Mucosa of stomach (tissue), 1 donor: Measurements from ENCODE around the gene TM9SF2.

Experiments used
- H3K27me3 ChIP-seq: one replicate; pipeline ENCODE4 v1.7.0; 2013; ENCODE audit warnings: mild to moderate bottlenecking, low read length; ENCODE audit not compliant: control insufficient read depth, insufficient read depth
- H3K36me3 ChIP-seq: one replicate; pipeline ENCODE4 v1.7.0; 2013; ENCODE audit warnings: low read length; ENCODE audit not compliant: control insufficient read depth, insufficient read depth
- H3K4me1 ChIP-seq: one replicate; pipeline ENCODE4 v1.7.0; 2013; ENCODE audit warnings: mild to moderate bottlenecking, low read length; ENCODE audit not compliant: control insufficient read depth, insufficient read depth
- H3K4me3 ChIP-seq: one replicate; pipeline ENCODE4 v1.7.0; 2013; ENCODE audit warnings: low read length
- H3K9ac ChIP-seq: one replicate; pipeline ENCODE4 v1.7.0; 2013; ENCODE audit warnings: mild to moderate bottlenecking, low read length, moderate library complexity
- H3K9me3 ChIP-seq: one replicate; pipeline ENCODE4 v1.7.0; 2013; ENCODE audit warnings: mild to moderate bottlenecking, low read length, moderate library complexity; ENCODE audit not compliant: control insufficient read depth
- donor health status: Pancreatic carcinoma.

TM9SF2 gene

DNA sequence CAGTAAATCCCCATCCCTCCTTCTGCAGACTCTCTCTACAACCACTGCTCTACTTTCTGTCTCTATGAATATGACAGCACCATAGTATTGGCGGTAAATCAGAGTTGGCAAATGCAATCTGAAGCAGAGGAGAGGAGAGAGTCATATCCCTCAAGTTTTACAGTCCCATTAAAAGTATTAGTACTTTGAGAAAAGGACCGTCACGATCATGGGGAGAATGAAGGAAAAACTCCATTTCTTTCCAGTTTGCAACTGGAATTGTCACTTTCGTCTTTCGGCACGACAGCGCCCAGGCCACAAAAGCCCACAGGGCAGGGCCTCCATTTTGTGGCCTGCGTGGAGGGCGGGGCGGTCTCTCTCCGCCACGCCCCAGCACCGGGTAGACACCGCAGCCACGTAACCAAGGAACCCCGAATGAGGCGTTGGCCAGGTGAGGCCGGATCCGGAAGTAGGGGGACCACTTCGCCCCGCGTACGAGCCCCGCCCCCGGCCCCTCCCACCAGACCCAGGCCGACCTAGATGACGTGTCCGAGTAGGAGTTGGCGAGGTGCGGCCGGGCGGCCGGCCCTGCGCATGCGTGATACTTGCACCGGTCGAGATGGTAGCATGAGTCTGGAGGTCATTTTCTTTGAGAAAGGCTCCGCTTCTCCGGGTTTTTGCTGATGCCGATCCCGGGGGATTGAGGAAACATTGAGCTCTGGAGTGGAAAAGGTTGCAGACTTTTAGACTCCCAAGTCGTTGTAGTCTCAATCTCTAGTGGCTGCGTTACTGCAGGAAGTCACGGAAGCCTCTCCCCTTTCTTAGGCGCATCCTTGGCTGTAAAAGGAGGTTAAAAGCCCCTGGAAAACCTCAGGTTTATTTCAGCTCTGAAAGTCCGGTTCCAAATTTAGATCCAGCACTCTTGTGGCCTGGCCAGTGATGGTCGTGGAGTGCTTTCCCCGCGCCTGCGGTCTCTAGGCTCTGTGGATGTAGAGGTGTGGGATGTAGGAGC, 2.8 kb upstream of the TM9SF2 start:
- Histone ChIP-seq H3K4me3 (peak overlapping the region; percentile 24), H3K4me1 (peaks cover 16% of the 10 kb centered on the region), H3K27me3 (no peaks in the 10 kb centered on the region), H3K9ac (peak overlapping the region; percentile 71), H3K36me3 (no peaks in the 10 kb centered on the region), H3K9me3 (no peaks in the 10 kb centered on the region)

DNA sequence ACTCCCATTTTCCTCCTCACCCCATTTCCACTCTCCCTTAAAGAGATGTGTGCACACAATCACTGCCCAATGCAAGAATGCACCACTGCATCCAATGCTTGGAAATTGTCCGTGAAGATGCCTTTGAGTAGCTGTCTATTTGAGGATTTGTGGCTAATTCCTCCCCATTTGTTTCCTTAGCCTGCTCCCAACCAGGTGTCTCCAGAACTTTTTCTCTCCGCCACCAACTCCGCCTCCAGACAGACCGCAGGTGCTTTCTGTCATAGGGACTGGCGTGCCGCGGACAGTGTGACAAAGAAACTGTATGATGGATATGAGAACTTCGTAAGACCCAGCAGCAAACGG, 461 bp upstream of the TM9SF2 start:
- Histone ChIP-seq H3K4me3 (peak overlapping the region; percentile 92), H3K4me1 (peaks cover 16% of the 10 kb centered on the region), H3K9ac (peak overlapping the region; percentile 96), H3K36me3 (no peaks in the 10 kb centered on the region), H3K9me3 (no peaks in the 10 kb centered on the region), H3K27me3 (no peaks in the 10 kb centered on the region)

DNA sequence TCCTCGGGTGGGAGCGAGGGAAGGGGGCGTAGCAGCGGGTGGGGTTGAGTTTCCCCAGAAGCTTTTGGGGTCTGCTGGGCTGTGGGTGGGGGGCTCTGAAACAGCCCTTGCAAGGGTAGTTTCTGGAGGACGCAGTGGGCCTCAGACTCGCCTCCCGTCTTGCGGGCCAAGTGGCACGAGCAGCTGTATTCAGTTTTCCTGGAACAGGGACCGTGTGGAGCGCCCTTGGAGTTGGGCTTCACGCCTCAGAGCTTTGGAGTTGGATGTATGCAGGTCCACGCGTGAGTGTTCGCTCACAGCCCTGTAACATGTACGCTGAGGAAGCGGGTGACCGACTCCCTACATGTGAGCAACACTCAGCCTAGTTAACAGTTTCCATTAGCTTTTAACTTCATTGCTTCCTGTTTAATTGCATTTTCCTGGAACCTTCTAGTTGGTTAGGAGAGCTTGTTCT, 603 bp downstream of the TM9SF2 start:
- Histone ChIP-seq H3K36me3 (no peaks in the 10 kb centered on the region), H3K9me3 (no peaks in the 10 kb centered on the region), H3K9ac (peak overlapping the region; percentile 96), H3K4me3 (peak overlapping the region; percentile 92), H3K27me3 (no peaks in the 10 kb centered on the region), H3K4me1 (peaks cover 25% of the 10 kb centered on the region)

DNA sequence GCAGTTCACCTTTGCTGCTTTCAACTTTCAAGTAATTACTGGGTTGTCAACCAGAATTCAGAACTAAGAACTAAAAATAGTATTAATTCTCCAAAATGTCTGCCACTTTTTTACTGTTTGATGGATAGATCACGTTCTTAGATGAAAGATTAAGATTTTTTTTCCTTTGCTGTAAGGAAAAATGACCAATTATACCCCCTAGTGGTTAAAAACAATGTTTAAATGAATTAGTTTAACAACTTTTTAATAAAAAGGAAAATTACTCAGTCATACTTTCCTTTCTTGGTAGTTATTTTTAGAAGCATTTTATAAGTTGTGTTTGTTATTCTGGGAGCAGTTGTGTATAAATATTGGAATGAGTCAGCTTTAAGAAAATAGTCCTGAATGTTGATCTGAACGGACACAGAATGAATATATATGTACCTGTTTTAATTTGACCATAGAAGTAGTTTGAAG, 4.6 kb downstream of the TM9SF2 start:
- Histone ChIP-seq H3K36me3 (peaks cover 9% of the 10 kb centered on the region), H3K9ac (peak overlapping the region; percentile 23), H3K4me1 (peaks cover 12% of the 10 kb centered on the region), H3K4me3 (no peak overlapping the region), H3K27me3 (no peaks in the 10 kb centered on the region), H3K9me3 (peaks cover 4% of the 10 kb centered on the region)

DNA sequence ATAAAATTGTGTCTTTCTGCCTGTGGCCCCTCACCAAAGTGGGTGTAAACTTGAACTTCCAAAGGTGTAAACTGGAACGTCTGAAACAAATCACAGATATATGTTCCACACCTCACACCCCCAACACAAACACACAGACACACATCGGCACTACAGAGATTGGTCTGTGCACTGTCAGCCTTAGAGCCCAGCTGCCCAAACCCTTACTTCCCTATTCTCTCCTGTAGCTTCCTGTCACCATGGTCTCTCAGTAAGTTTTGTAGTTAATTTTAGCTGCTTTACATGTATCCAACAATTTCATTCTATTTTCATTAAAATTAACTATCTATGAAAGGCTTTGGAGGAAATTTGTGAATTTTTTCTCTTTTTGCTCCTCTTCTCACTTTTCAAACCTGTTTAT, 5.4 kb downstream of the TM9SF2 start:
- Histone ChIP-seq H3K9ac (peak overlapping the region; percentile 13), H3K4me3 (no peak overlapping the region), H3K27me3 (no peaks in the 10 kb centered on the region), H3K4me1 (peaks cover 12% of the 10 kb centered on the region), H3K9me3 (peaks cover 4% of the 10 kb centered on the region), H3K36me3 (peaks cover 9% of the 10 kb centered on the region)

DNA sequence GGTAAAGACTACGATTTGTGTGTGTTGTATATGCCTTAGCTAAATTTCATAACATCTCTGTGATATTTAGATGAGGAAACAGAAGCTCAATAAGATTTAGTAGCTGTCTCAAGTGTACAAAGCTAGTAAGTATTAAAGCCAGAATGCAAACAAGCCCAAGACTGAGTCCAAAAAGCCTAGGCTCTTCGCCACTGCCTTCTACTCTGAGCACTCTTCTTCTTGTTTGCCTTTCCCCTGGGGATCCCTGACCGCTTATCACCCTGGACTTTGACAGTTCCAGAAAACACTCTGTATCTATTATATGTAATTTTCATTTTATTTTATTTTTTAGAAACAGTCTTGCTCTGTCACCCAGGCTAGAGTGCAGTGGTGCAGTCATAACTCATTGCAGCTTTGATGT, 5.8 kb downstream of the TM9SF2 start:
- Histone ChIP-seq H3K9ac (no peak overlapping the region), H3K4me3 (no peak overlapping the region), H3K4me1 (peaks cover 16% of the 10 kb centered on the region), H3K36me3 (peaks cover 9% of the 10 kb centered on the region), H3K9me3 (peaks cover 4% of the 10 kb centered on the region), H3K27me3 (no peaks in the 10 kb centered on the region)

DNA sequence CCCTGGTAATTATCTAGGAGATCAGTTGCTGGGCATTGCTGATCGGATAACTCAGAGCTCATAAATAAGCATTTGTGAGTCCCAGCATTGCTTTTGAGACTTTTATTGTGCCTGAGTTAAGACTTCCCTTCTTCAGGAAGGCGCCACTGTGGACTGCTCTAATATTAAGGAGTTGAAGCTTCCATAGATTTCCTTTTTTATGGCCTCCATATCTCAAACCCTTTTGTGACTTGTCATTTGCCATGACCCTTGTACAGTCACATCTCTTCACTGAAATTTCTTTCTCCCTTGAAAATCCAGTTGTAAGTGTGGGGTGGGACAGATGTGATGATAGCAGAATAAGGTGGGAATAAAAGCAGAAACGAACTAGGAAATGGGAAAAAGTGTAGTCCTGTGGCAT, 6.3 kb downstream of the TM9SF2 start:
- Histone ChIP-seq H3K36me3 (peaks cover 9% of the 10 kb centered on the region), H3K9me3 (peaks cover 4% of the 10 kb centered on the region), H3K9ac (no peak overlapping the region), H3K4me1 (peaks cover 16% of the 10 kb centered on the region), H3K4me3 (no peak overlapping the region), H3K27me3 (no peaks in the 10 kb centered on the region)

DNA sequence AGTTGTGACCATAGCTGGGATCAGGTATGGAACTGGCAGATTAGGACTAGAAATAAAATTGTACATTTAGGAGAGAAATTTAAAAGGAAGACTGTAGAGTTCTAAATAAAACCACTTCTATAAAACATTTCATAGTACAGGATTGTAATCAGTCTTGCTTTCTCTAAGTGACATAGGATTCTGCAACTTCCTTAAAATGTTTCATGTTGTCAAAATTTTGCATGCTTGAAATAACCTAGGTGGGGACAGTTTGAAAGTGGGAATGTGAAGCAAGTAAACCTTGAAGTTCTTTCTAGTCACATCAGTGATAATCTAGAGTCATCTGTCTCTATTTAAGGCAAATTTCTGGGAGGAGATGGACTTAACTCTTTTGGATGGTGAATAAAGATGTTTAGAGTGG, 6.7 kb downstream of the TM9SF2 start:
- Histone ChIP-seq H3K27me3 (no peaks in the 10 kb centered on the region), H3K9ac (no peak overlapping the region), H3K36me3 (peaks cover 9% of the 10 kb centered on the region), H3K4me1 (peaks cover 16% of the 10 kb centered on the region), H3K9me3 (peaks cover 4% of the 10 kb centered on the region), H3K4me3 (no peak overlapping the region)

DNA sequence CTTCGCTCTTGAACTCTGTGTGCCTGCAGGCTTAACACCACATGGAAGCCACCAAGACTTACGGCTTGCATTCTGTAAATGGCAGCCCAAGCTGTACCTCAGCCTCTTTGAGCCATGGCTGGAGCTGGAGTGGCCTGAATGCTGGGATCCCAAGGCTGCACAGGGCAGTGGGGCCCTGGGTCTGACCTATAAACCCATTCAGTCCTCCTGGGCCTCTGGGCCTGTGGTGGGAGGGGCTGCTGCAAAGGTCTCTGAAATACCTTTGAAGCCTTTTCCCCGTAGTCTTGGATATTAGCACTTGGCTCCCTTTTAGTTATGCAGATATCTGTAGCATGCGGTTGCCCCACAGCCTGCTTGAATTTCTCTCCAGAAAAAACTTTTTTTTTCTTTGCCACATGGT, 8.2 kb downstream of the TM9SF2 start:
- peaks cover 4% of the 10 kb centered on the region for H3K9me3 ChIP-seq
- no peak overlapping the region for H3K9ac ChIP-seq
- peaks cover 16% of the 10 kb centered on the region for H3K4me1 ChIP-seq
- peaks cover 9% of the 10 kb centered on the region for H3K36me3 ChIP-seq
- no peak overlapping the region for H3K4me3 ChIP-seq
- H3K27me3 ChIP-seq = no peaks in the 10 kb centered on the region

DNA sequence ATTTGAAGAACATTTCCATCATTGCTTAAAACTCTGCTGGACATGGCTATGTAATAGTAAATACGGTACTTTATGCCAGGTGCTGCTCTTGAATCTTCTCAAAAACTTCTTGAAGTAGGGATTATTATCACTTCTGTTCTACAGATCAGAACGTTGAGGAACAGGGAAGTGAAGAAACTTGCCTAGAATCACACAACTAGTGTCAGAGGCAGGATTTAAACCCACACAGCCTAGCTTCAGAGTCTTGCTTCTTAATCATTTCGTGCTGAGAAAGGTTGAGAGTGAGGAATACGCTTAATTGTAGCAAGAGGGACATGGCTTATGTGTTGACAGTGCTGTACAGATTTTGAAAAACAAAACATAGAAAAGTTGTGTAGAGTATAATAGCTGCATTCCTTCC, 13.5 kb downstream of the TM9SF2 start:
- H3K9ac ChIP-seq = no peak overlapping the region
- no peaks in the 10 kb centered on the region for H3K27me3 ChIP-seq
- no peaks in the 10 kb centered on the region for H3K9me3 ChIP-seq
- no peaks in the 10 kb centered on the region for H3K36me3 ChIP-seq
- H3K4me1 ChIP-seq = peaks cover 13% of the 10 kb centered on the region
- no peak overlapping the region for H3K4me3 ChIP-seq

DNA sequence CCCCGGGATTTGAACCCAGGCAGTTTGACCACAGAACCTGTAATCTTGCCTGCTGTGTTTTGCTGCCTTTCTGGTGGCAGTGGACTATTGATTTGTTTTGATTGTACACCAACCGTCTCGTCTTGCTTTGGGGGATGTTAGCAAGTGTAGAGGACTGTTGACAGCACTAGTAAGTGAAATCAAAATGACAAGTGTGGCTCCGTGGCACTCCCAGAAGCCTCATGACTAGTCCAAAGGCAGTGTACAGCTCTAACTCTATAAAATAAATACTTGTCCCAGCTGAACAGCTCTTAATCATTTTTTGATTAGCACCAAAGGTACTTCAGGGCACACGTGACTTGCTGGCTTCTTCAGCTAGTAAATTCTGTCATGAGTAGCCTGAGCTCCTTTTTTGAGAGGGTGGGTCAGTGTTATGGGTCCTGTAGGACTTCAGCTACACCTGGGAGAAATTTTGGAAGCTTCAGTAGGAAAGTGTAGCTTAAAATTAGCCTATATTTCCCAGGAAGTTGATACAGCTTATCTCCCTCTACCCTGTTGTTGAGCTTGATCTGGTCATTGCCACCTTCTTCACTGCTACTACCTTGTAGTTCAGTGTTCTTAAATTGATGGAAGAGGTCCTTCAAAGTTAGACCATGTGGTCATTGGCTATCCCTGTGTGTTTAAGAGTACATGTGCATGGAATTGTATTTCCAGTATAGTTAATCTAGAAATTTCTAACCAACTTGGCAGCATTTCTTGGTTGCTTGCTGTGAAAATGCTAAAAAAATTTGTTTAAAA, 15.1 kb downstream of the TM9SF2 start:
- Histone ChIP-seq H3K9me3 (no peaks in the 10 kb centered on the region), H3K4me3 (no peak overlapping the region), H3K27me3 (no peaks in the 10 kb centered on the region), H3K4me1 (peaks cover 13% of the 10 kb centered on the region), H3K9ac (no peak overlapping the region), H3K36me3 (no peaks in the 10 kb centered on the region)

DNA sequence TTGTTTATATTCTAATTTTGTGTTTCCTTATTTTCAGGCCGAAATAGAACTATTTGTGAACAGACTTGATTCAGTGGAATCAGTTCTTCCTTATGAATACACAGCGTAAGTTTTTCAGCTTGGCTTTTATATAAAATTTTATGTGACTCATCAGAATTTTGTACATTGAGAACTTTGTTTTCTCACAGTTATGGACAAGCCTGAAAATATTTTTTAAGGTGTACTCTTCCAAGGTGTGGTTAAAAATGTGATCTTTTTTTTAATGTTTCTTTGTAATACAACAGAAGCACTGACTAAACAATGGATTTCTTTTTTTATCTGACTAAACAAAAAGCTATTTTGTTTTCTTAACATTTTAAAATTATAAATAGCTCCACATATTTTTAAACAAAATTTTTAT, 16.3 kb downstream of the TM9SF2 start:
- Histone ChIP-seq H3K4me1 (peaks cover 9% of the 10 kb centered on the region), H3K27me3 (no peaks in the 10 kb centered on the region)

More for the DNA sequence above, 16.3 kb downstream of the TM9SF2 start:
- Histone ChIP-seq H3K36me3 (no peaks in the 10 kb centered on the region), H3K9me3 (no peaks in the 10 kb centered on the region), H3K4me3 (no peak overlapping the region), H3K9ac (no peak overlapping the region)
